Tibial nerve (tissue), 4 donors: ENCODE results near the gene WASF3. TPM values are rescaled to one million over a fixed set of nuclear protein-coding genes. Genes with fewer than 3 reads are reported as not detected.

Source experiments
- DNase-seq, 2 donors: peaks; one replicate each; pipeline ENCODE4 v3.0.0-alpha.2; 2019; ENCODE audit warnings: low spot score in 2 of 2
- H3K27ac ChIP-seq, 4 donors: fragments of 200-600 bp; sonication (generic) in 3 of 4; one replicate each; pipeline ENCODE4 v1.5.1; 2017 to 2019; ENCODE audit warnings: mild to moderate bottlenecking in 1 of 4
- H3K27me3 ChIP-seq, 2 donors: fragments of 200-600 bp; sonication (generic) in 1 of 2; one replicate each; pipeline versions ENCODE4 v1.5.1 to v1.6.0; 2017 to 2019
- H3K36me3 ChIP-seq, 3 donors: fragments of 200-600 bp; sonication (generic); one replicate each; pipeline ENCODE4 v1.5.1; 2018 to 2019
- H3K4me1 ChIP-seq, 4 donors: fragments of 200-600 bp; sonication (generic) in 3 of 4; one replicate each; pipeline ENCODE4 v1.5.1; 2017 to 2019
- H3K4me3 ChIP-seq, 4 donors: fragments of 200-600 bp; sonication (generic) in 3 of 4; one replicate each; pipeline ENCODE4 v1.5.1; 2017 to 2019; ENCODE audit warnings: mild to moderate bottlenecking in 1 of 4, moderate library complexity in 1 of 4
- H3K9me3 ChIP-seq, 4 donors: fragments of 200-600 bp; sonication (generic) in 3 of 4; one replicate each; pipeline ENCODE4 v1.5.1; 2017 to 2019
- EP300 ChIP-seq, 2 donors: sonication (generic); formaldehyde crosslinking; IDR thresholded peaks; one replicate each; pipeline ENCODE4 v1.6.1; 2017; ENCODE audit warnings: antibody characterized with exemption in 2 of 2, mild to moderate bottlenecking in 1 of 2
- POLR2A ChIP-seq, 2 donors: fragments of 450-650 bp; IDR thresholded peaks; one replicate each; pipeline ENCODE4 v1.6.1; 2017; ENCODE audit warnings: antibody characterized with exemption in 2 of 2, mild to moderate bottlenecking in 2 of 2, moderate library complexity in 2 of 2
- WGBS, 2 donors: methylation state at CpG; one replicate each; pipeline ENCODE4 v1.1.5; 2018; 5-methylcytosine and 5-hydroxymethylcytosine counted together
- total RNA-seq, 4 donors: library from RNA; depleted of rRNA; stranded (reverse); fragments of >200 nt; gene quantifications; one replicate each; pipeline ENCODE4 v1.1.0, GENCODE V29; 2016
- TF ChIP-seq, protein P1 (sequence below), 5 experiments: fragments of 200-600 bp in 3 of 5; fragments of 450-650 bp in 2 of 5; sonication (generic) in 3 of 5; IDR thresholded peaks; one replicate each; pipeline ENCODE4 v1.5.1; 2016 to 2019; ENCODE audit warnings: antibody characterized with exemption in 5 of 5, mild to moderate bottlenecking in 3 of 5, moderate library complexity in 2 of 5

WASF3 gene
- total RNA-seq, 4 donors from 2014 or later, result 23.7 to 47.9 (median 40.7) TPM

DNA sequence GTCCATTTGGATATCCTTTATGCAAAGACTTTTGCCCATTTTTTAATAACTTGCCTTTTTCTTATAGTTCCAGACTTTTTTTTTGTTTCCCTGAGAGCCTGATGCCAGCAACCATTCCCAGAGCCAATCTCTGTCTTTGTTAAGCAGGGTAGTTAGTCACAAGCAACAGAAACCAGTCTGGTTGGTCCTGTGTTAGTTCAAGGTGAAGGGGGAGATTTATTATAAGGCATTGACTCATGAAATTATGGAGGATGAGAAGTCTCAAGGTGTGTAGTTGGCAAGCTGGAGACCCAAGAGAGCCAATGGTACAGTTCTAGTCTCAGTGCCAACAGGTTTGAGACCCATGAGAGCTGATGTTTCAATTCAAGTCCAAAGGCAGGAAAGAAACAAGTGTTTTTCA lies 170.2 kb downstream of the WASF3 start:
- no peaks in the 10 kb centered on the region for H3K9me3 ChIP-seq
- H3K27me3 ChIP-seq, result no peaks in the 10 kb centered on the region
- H3K27ac ChIP-seq, result no peak overlapping the region
- H3K4me3 ChIP-seq, result no peak overlapping the region
- no peaks in the 10 kb centered on the region for H3K4me1 ChIP-seq
- no peak for TF ChIP-seq EP300 (IDR thresholded peaks at IDR 0.05)
- H3K36me3 ChIP-seq, result no peaks in the 10 kb centered on the region
- no peak for DNase-seq

GRCh38 chr13:26735677-26736076 lies 178.2 kb downstream of the WASF3 start:
- Histone ChIP-seq H3K4me3 (no peak overlapping the region), H3K36me3 (no peaks in the 10 kb centered on the region), H3K9me3 (peaks cover 0 to 19% (median 0%) of the 10 kb centered on the region in 4 donors), H3K27me3 (no peaks in the 10 kb centered on the region), H3K27ac (no peak overlapping the region), H3K4me1 (no peaks in the 10 kb centered on the region)
- TF ChIP-seq, protein P1, sequence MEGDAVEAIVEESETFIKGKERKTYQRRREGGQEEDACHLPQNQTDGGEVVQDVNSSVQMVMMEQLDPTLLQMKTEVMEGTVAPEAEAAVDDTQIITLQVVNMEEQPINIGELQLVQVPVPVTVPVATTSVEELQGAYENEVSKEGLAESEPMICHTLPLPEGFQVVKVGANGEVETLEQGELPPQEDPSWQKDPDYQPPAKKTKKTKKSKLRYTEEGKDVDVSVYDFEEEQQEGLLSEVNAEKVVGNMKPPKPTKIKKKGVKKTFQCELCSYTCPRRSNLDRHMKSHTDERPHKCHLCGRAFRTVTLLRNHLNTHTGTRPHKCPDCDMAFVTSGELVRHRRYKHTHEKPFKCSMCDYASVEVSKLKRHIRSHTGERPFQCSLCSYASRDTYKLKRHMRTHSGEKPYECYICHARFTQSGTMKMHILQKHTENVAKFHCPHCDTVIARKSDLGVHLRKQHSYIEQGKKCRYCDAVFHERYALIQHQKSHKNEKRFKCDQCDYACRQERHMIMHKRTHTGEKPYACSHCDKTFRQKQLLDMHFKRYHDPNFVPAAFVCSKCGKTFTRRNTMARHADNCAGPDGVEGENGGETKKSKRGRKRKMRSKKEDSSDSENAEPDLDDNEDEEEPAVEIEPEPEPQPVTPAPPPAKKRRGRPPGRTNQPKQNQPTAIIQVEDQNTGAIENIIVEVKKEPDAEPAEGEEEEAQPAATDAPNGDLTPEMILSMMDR (IDR thresholded peaks at IDR 0.05), result no peak
- TF ChIP-seq EP300 (IDR thresholded peaks at IDR 0.05), result no peak
- no peak for TF ChIP-seq POLR2A (IDR thresholded peaks at IDR 0.05)
- WGBS, 2 donors, result 76 to 82% methylated on average over 9 of the region's 9 CpGs
- no peak for DNase-seq

Other genes starting within 250 kb of the WASF3 start
- gene GPR12, start 203.1 kb downstream of the WASF3 start, total RNA-seq, result under 1 TPM in 3 of 4 donors, not detected in 1; under 0.01 to 0.63 (median 0.39) TPM